Neural cell (in vitro differentiated cells): ENCODE results near the gene GGN. TPM values are rescaled to one million over a fixed set of nuclear protein-coding genes. Genes with fewer than 3 reads are reported as not detected.

Experiments
- H2AFZ ChIP-seq: fragments of 200-600, 300-800 bp; sonication (generic), shearing (Covaris generic); 2 replicates; pipeline ENCODE4 v1.6.0; 2014; ENCODE audit warnings: low read depth, mild to moderate bottlenecking, antibody characterized with exemption, low read length, moderate library complexity
- H3F3A ChIP-seq: fragments of 200-600 bp; shearing (Covaris generic); 2 replicates; pipeline ENCODE4 v1.6.1; 2016; ENCODE audit warnings: mild to moderate bottlenecking, moderate library complexity, mixed read lengths, antibody characterized with exemption, low read length; ENCODE audit not compliant: insufficient read depth, poor library complexity, severe bottlenecking
- H3K27ac ChIP-seq: fragments of 200-600, 300-800 bp; sonication (generic), shearing (Covaris generic); 2 replicates; pipeline ENCODE4 v1.5.1; 2014; ENCODE audit warnings: mild to moderate bottlenecking, low read length, moderate library complexity
- H3K27me3 ChIP-seq: fragments of 300-800, 200-600 bp; sonication (generic), shearing (Covaris generic); 2 replicates; pipeline ENCODE4 v1.6.0; 2014; ENCODE audit warnings: mild to moderate bottlenecking, low read depth, low read length, moderate library complexity; ENCODE audit not compliant: insufficient read depth
- H3K36me3 ChIP-seq: fragments of 300-800, 200-600 bp; sonication (generic), shearing (Covaris generic); 2 replicates; pipeline ENCODE4 v1.5.1; 2014; ENCODE audit warnings: mild to moderate bottlenecking, antibody characterized with exemption, low read length, moderate library complexity; ENCODE audit not compliant: insufficient read depth
- H3K4me2 ChIP-seq: fragments of 300-800, 200-600 bp; sonication (generic), shearing (Covaris generic); 2 replicates; pipeline ENCODE4 v1.6.0; 2014; ENCODE audit warnings: mild to moderate bottlenecking, low read length
- H3K4me3 ChIP-seq: fragments of 300-800, 200-600 bp; sonication (generic), shearing (Covaris generic); 2 replicates; pipeline ENCODE4 v1.5.1; 2014; ENCODE audit warnings: mild to moderate bottlenecking, low read length, moderate library complexity
- H3K79me2 ChIP-seq: fragments of 200-600 bp; shearing (Covaris generic); replicated peaks from 2 replicates; pipeline ENCODE4 v1.6.0; 2014; ENCODE audit warnings: mild to moderate bottlenecking, low read length, moderate library complexity; ENCODE audit not compliant: insufficient read depth
- H3K9ac ChIP-seq: fragments of 300-800, 200-600 bp; sonication (generic), shearing (Covaris generic); 2 replicates; pipeline ENCODE4 v1.6.1; 2016; ENCODE audit warnings: mild to moderate bottlenecking, low read length, mixed read lengths
- H3K9me2 ChIP-seq: fragments of 200-600 bp; shearing (Covaris generic); 2 replicates; pipeline ENCODE4 v1.6.1; 2016; ENCODE audit warnings: mild to moderate bottlenecking, low read length, mixed read lengths; ENCODE audit not compliant: insufficient read depth
- H3K9me3 ChIP-seq: fragments of 200-600, 300-800 bp; sonication (generic), shearing (Covaris generic); 2 replicates; pipeline ENCODE4 v1.6.1; 2016; ENCODE audit warnings: mild to moderate bottlenecking, mixed run types, low read length, moderate library complexity, mixed read lengths
- H4K20me1 ChIP-seq: fragments of 200-600 bp; shearing (Covaris generic); 2 replicates; pipeline ENCODE4 v1.6.1; 2016; ENCODE audit warnings: mild to moderate bottlenecking, mixed run types; ENCODE audit not compliant: insufficient read depth
- CTCF ChIP-seq: fragments of 450-650 bp; IDR thresholded peaks from 2 replicates; pipeline ENCODE4 v1.5.1; 2014; ENCODE audit warnings: antibody characterized with exemption, mild to moderate bottlenecking, moderate library complexity; ENCODE audit not compliant: poor library complexity, severe bottlenecking
- EP300 ChIP-seq: fragments of 450-650 bp; conservative IDR thresholded peaks from 2 replicates; pipeline ENCODE4 v1.6.1; 2014; ENCODE audit warnings: antibody characterized with exemption, mild to moderate bottlenecking, moderate library complexity; ENCODE audit not compliant: poor library complexity, severe bottlenecking
- EZH2 ChIP-seq: fragments of 200-600, 300-800 bp; shearing (Covaris generic), sonication (generic); IDR thresholded peaks from 2 replicates; pipeline ENCODE4 v1.6.1; 2014; ENCODE audit warnings: antibody characterized with exemption, low read length, borderline replicate concordance, mild to moderate bottlenecking; ENCODE audit not compliant: insufficient read depth, poor library complexity, severe bottlenecking
- MXI1 ChIP-seq: fragments of 450-650 bp; conservative IDR thresholded peaks from 2 replicates; pipeline ENCODE4 v1.6.1; 2014; ENCODE audit warnings: antibody characterized with exemption, mild to moderate bottlenecking; ENCODE audit not compliant: poor library complexity, severe bottlenecking
- POLR2AphosphoS5 ChIP-seq: IDR thresholded peaks from 2 replicates; pipeline ENCODE4 v1.6.1; 2012
- RAD21 ChIP-seq: fragments of 450-650 bp; conservative IDR thresholded peaks from 2 replicates; pipeline ENCODE4 v1.6.1; 2014; ENCODE audit warnings: antibody characterized with exemption, mild to moderate bottlenecking, moderate library complexity
- REST ChIP-seq: IDR thresholded peaks from 2 replicates; pipeline ENCODE4 v1.6.1; 2012; ENCODE audit warnings: borderline replicate concordance
- SMC3 ChIP-seq: fragments of 450-650 bp; conservative IDR thresholded peaks from 2 replicates; pipeline ENCODE4 v1.6.1; 2014; ENCODE audit warnings: antibody characterized with exemption, mild to moderate bottlenecking, moderate library complexity; ENCODE audit not compliant: poor library complexity
- TAF1 ChIP-seq: IDR thresholded peaks from 2 replicates; pipeline ENCODE4 v1.6.1; 2012; ENCODE audit warnings: low read depth
- polyA plus RNA-seq: library from polyadenylated mRNA; depleted of rRNA; stranded (reverse); fragments of >200 nt; gene quantifications from 2 replicates; pipeline ENCODE4 v1.2.3, GENCODE V29; 2014

The GGN gene
- polyA plus RNA-seq, 1 donor from 2014 or later = 0.21 TPM

DNA sequence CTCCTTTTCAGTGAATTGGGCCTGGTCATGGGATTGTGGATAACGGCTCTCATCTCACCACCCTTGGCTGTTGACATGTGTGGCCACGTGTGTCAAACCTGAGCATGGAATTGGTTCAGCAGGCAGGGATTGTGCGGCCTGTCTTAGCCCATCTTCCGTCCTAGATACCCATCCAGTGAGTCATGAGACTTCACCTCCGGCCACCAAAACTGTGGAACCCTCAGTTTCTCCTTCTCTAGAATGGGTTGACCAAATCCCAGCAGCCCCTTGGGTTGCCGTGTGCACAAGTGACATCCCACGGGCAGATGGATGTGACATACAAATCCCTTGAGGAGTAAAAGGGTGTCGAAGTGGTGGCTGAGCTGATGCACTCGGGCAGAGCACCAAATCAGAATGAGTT lies 6.7 kb downstream of the GGN start:
- Histone ChIP-seq H2AFZ (no peak overlapping the region), H3K79me2 (peaks cover 9% of the 10 kb centered on the region), H3K27ac (no peak overlapping the region), H3K27me3 (no peaks in the 10 kb centered on the region), H3K9me3 (no peaks in the 10 kb centered on the region), H3F3A (no peaks in the 10 kb centered on the region), H3K4me3 (no peak overlapping the region), H3K36me3 (no peaks in the 10 kb centered on the region), H3K9ac (no peak overlapping the region), H3K4me2 (no peak overlapping the region), H3K9me2 (no peaks in the 10 kb centered on the region), H4K20me1 (no peaks in the 10 kb centered on the region)
- TF ChIP-seq REST (no peak), POLR2AphosphoS5 (no peak), SMC3 (no peak), CTCF (no peak), MXI1 (no peak), EZH2 (no peak), RAD21 (no peak), TAF1 (no peak), EP300 (no peak)

GRCh38 chr19:38378866-38379265 lies 9.0 kb downstream of the GGN start:
- H3F3A ChIP-seq = no peaks in the 10 kb centered on the region
- H3K9ac ChIP-seq = no peak overlapping the region
- no peaks in the 10 kb centered on the region for H3K9me2 ChIP-seq
- no peaks in the 10 kb centered on the region for H3K27me3 ChIP-seq
- H3K4me2 ChIP-seq = no peak overlapping the region
- H3K9me3 ChIP-seq = no peaks in the 10 kb centered on the region
- no peak overlapping the region for H3K4me3 ChIP-seq
- H3K36me3 ChIP-seq = no peaks in the 10 kb centered on the region
- H3K79me2 ChIP-seq = peaks cover 19% of the 10 kb centered on the region
- H3K27ac ChIP-seq = no peak overlapping the region
- no peak overlapping the region for H2AFZ ChIP-seq
- TF ChIP-seq CTCF = no peak
- TF ChIP-seq REST = no peak
- TF ChIP-seq EZH2 = no peak
- TF ChIP-seq MXI1 = no peak
- no peak for TF ChIP-seq RAD21
- TF ChIP-seq POLR2AphosphoS5 = no peak
- TF ChIP-seq SMC3 = no peak
- TF ChIP-seq TAF1 = no peak
- TF ChIP-seq EP300 = no peak
- H4K20me1 ChIP-seq = no peaks in the 10 kb centered on the region
